Body of pancreas (tissue), 4 donors: ENCODE measurements around the gene WDR17.

ENCODE experiments used
- POLR2A ChIP-seq, 3 donors: fragments of 450-650 bp; IDR thresholded peaks; one replicate each; pipeline ENCODE4 v1.6.1; 2016; ENCODE audit warnings: antibody characterized with exemption in 3 of 3, mild to moderate bottlenecking in 2 of 3
- TF ChIP-seq, protein P1 (sequence below), 7 experiments: fragments of 450-650 bp in 4 of 7; fragments of 200-600 bp in 3 of 7; sonication (generic) in 3 of 7; IDR thresholded peaks; one replicate each; pipeline ENCODE4 v1.5.1; 2016 to 2019; ENCODE audit warnings: antibody characterized with exemption in 7 of 7

DNA sequence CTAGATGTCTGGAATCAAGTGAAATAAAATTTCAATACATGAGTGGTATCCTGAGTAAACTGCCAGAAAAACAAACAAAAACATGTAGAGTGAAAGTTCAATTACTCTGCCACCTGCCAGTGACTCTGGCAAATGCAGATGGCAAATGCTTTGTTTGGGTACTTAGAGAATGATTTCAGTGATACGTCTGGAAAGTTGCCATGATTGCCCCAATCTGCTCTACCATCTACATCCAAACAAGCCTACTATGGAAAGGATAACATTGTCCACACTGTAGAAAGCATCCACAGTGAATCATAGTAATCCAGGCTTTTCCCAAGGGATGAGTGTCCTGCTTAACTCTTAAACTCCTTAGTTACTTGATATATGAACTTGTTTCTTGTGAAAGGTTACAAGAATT is 126.3 kb downstream of the WDR17 start:
- TF ChIP-seq, protein P1, sequence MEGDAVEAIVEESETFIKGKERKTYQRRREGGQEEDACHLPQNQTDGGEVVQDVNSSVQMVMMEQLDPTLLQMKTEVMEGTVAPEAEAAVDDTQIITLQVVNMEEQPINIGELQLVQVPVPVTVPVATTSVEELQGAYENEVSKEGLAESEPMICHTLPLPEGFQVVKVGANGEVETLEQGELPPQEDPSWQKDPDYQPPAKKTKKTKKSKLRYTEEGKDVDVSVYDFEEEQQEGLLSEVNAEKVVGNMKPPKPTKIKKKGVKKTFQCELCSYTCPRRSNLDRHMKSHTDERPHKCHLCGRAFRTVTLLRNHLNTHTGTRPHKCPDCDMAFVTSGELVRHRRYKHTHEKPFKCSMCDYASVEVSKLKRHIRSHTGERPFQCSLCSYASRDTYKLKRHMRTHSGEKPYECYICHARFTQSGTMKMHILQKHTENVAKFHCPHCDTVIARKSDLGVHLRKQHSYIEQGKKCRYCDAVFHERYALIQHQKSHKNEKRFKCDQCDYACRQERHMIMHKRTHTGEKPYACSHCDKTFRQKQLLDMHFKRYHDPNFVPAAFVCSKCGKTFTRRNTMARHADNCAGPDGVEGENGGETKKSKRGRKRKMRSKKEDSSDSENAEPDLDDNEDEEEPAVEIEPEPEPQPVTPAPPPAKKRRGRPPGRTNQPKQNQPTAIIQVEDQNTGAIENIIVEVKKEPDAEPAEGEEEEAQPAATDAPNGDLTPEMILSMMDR (IDR thresholded peaks at IDR 0.05), result no peak
- TF ChIP-seq POLR2A (IDR thresholded peaks at IDR 0.05), result no peak
